K562 (cell line): Measurements from ENCODE around the gene CRADD. TPM values are rescaled to one million over a fixed set of nuclear protein-coding genes. Genes with fewer than 3 reads are reported as not detected.
A peak's percentile ranks its signal among the peaks of the same experiment; 100 is the strongest.

Experiments
- ATAC-seq: fragments of 200-7000 bp; cut with Tn5 transposase; 3 replicates; pipeline ENCODE4 v1.9.1; 2020; ENCODE audit warnings: moderate library complexity
- BruUV-seq: library from RNA; stranded (reverse); fragments of 400-500 nt; replicated peaks from 2 replicates; lab custom pipeline; 2021; lab: Mats Ljungman, UMichigan
- CTCF ChIA-PET: fragments of 300-600 bp; formaldehyde crosslinking; extraction: SDS; loops from one replicate; lab custom pipeline; 2021; ENCODE audit warnings: low intra/inter-chr PET ratio; lab: Yijun Ruan, JAX
- POLR2A ChIA-PET: fragments of 300-600, 350-650 bp; sonication (Branson Sonifier 250); formaldehyde crosslinking; extraction: SDS; loops from one replicate; lab custom pipeline; 2021; ENCODE audit warnings: antibody characterized with exemption, inconsistent platforms; lab: Yijun Ruan, JAX
- DNase-seq, 4 experiments: peaks; one replicate each; pipeline versions ENCODE4 v3.0.0 to v3.0.0-alpha.2; 2011 to 2018; ENCODE audit warnings: low spot score in 3 of 4, mixed read lengths in 3 of 4; ENCODE audit errors: extremely low read depth in 1 of 4
- FAIRE-seq: peaks from 2 replicates; lab custom pipeline; 2011; peaks lifted over from hg19 to GRCh38; lab: Jason Lieb, UNC
- H2AFZ ChIP-seq: 2 replicates; pipeline ENCODE4 v1.6.0; 2011; ENCODE audit warnings: low read depth, low read length, control low read depth, inconsistent platforms
- H3K27ac ChIP-seq: fragments of 200-600 bp; 3 replicates; pipeline ENCODE4 v1.8.0; 2011; ENCODE audit warnings: low read depth, mild to moderate bottlenecking, control low read depth, inconsistent platforms, low read length, moderate library complexity, mixed read lengths; ENCODE audit errors: extremely low read depth
- H3K27me3 ChIP-seq, 2 experiments: fragments of 300-600 bp in 1 of 2; 2 replicates in 1 of 2; 3 replicates in 1 of 2; pipeline versions ENCODE4 v1.6.0 to v1.8.0; 2011; ENCODE audit warnings: inconsistent platforms in 2 of 2, low read length in 2 of 2, mild to moderate bottlenecking in 1 of 2, mixed read lengths in 1 of 2, moderate library complexity in 1 of 2; ENCODE audit not compliant: control insufficient read depth in 2 of 2, insufficient read depth in 2 of 2
- H3K36me3 ChIP-seq: fragments of 300-600 bp; 3 replicates; pipeline ENCODE4 v1.8.0; 2011; ENCODE audit warnings: mild to moderate bottlenecking, low read length, inconsistent platforms; ENCODE audit not compliant: control insufficient read depth, insufficient read depth
- H3K4me1 ChIP-seq, 2 experiments: fragments of 200-600 bp in 1 of 2; replicated peaks in 1 of 2; 2 replicates in 1 of 2; 3 replicates in 1 of 2; pipeline versions ENCODE4 v1.5.1 to v1.8.0; 2011; ENCODE audit warnings: inconsistent platforms in 2 of 2, low read length in 2 of 2, mild to moderate bottlenecking in 1 of 2, mixed read lengths in 1 of 2, moderate library complexity in 1 of 2; ENCODE audit not compliant: control insufficient read depth in 2 of 2, insufficient read depth in 2 of 2
- H3K4me2 ChIP-seq: 2 replicates; pipeline ENCODE4 v1.6.1; 2011; ENCODE audit warnings: low read length, control low read depth, inconsistent platforms, mixed read lengths; ENCODE audit not compliant: insufficient read depth
- H3K4me3 ChIP-seq: fragments of 200-600 bp; sonication (generic), shearing (Covaris generic); 2 replicates; pipeline ENCODE4 v1.5.1; 2016; ENCODE audit warnings: control low read depth, inconsistent platforms
- H3K79me2 ChIP-seq: fragments of 200-600 bp; 3 replicates; pipeline ENCODE4 v1.8.0; 2011; ENCODE audit warnings: low read length, inconsistent platforms; ENCODE audit not compliant: control insufficient read depth, insufficient read depth
- H3K9ac ChIP-seq, 2 experiments: 2 replicates each; pipeline versions ENCODE4 v1.6.0 to v1.6.1; 2011; ENCODE audit warnings: low read depth in 2 of 2, low read length in 2 of 2, control low read depth in 1 of 2, inconsistent platforms in 1 of 2, mild to moderate bottlenecking in 1 of 2, mixed read lengths in 1 of 2; ENCODE audit not compliant: insufficient read depth in 1 of 2
- H3K9me1 ChIP-seq: one replicate; pipeline ENCODE4 v1.6.0; 2011; ENCODE audit warnings: inconsistent platforms, mild to moderate bottlenecking, low read length, moderate library complexity; ENCODE audit not compliant: control insufficient read depth, insufficient read depth
- H3K9me3 ChIP-seq: replicated peaks from 2 replicates; pipeline ENCODE4 v1.5.1; 2011; ENCODE audit warnings: low read depth, low read length, inconsistent platforms; ENCODE audit not compliant: control insufficient read depth, insufficient read depth
- H4K20me1 ChIP-seq: replicated peaks from 2 replicates; pipeline ENCODE4 v1.6.1; 2011; ENCODE audit warnings: low read length, inconsistent platforms, mixed read lengths; ENCODE audit not compliant: control insufficient read depth, insufficient read depth
- CBFA2T2 ChIP-seq: fragments of 450-650 bp; conservative IDR thresholded peaks from 2 replicates; pipeline ENCODE4 v1.6.1; 2017; ENCODE audit warnings: mild to moderate bottlenecking
- CBX3 ChIP-seq, 2 experiments: IDR thresholded peaks; 1 replicate in 1 of 2; 2 replicates in 1 of 2; pipeline ENCODE4 v1.6.1; 2012; ENCODE audit warnings: inconsistent platforms in 2 of 2, low read length in 2 of 2, borderline replicate concordance in 1 of 2, control low read depth in 1 of 2
- CREM ChIP-seq: IDR thresholded peaks from 2 replicates; pipeline ENCODE4 v1.6.1; 2014; ENCODE audit warnings: antibody characterized with exemption, low read depth
- E2F3 ChIP-seq: fragments of 250-450 bp; sonication (Bioruptor Pico); IDR thresholded peaks from 2 replicates; pipeline ENCODE4 v1.4.0; 2020; ENCODE audit warnings: mild to moderate bottlenecking
- KLF16 ChIP-seq: IDR thresholded peaks from 2 replicates; pipeline ENCODE4 v1.6.1; 2016; ENCODE audit warnings: antibody characterized with exemption
- MEIS2 ChIP-seq: fragments of 450-650 bp; IDR thresholded peaks from 2 replicates; pipeline ENCODE4 v1.6.1; 2014; ENCODE audit warnings: mild to moderate bottlenecking; ENCODE audit not compliant: partially characterized antibody
- MTA3 ChIP-seq: fragments of 450-650 bp; formaldehyde crosslinking; IDR thresholded peaks from 2 replicates; pipeline ENCODE4 v1.6.1; 2017; ENCODE audit warnings: mild to moderate bottlenecking, borderline replicate concordance
- NR2F6 ChIP-seq: fragments of 450-650 bp; formaldehyde crosslinking; IDR thresholded peaks from 2 replicates; pipeline ENCODE4 v1.4.0; 2020; ENCODE audit warnings: mild to moderate bottlenecking
- SMARCA5 ChIP-seq: fragments of 450-650 bp; IDR thresholded peaks from 2 replicates; pipeline ENCODE4 v1.6.1; 2016
- TRIM24 ChIP-seq, 2 experiments: fragments of 450-650 bp; IDR thresholded peaks; 2 replicates each; pipeline ENCODE4 v1.6.1; 2016
- TRIM28 ChIP-seq: fragments of 450-650 bp; IDR thresholded peaks from 2 replicates; pipeline ENCODE4 v1.6.1; 2017
- XRCC3 ChIP-seq: fragments of 450-650 bp; IDR thresholded peaks from 2 replicates; pipeline ENCODE4 v1.6.1; 2017; ENCODE audit warnings: mild to moderate bottlenecking, moderate library complexity
- YBX1 ChIP-seq: fragments of 450-650 bp; IDR thresholded peaks from 2 replicates; pipeline ENCODE4 v1.7.1; 2016; ENCODE audit warnings: mild to moderate bottlenecking
- ZEB2 ChIP-seq: fragments of 450-650 bp; IDR thresholded peaks from 2 replicates; pipeline ENCODE4 v1.6.1; 2016
- ZFP36 ChIP-seq: fragments of 150-350 bp; IDR thresholded peaks from 2 replicates; pipeline ENCODE4 v1.6.1; 2018; ENCODE audit warnings: low read length, low read depth; ENCODE audit not compliant: partially characterized antibody
- ZNF146 ChIP-seq: IDR thresholded peaks from one replicate; pipeline ENCODE4 v1.6.1; 2018; ENCODE audit warnings: missing compliant biosample characterization; ENCODE audit not compliant: unreplicated experiment
- ZNF589 ChIP-seq: fragments of 200-800 bp; sonication (Bioruptor generic); IDR thresholded peaks from 2 replicates; pipeline ENCODE4 v1.6.1; 2016; ENCODE audit warnings: low read depth, missing genetic modification characterization, missing compliant biosample characterization
- ZNF75A ChIP-seq: fragments of 450-650 bp; formaldehyde crosslinking; IDR thresholded peaks from 2 replicates; pipeline ENCODE4 v1.4.0; 2020; ENCODE audit warnings: mild to moderate bottlenecking
- WGBS: fragments of 100-300 bp; shearing (Covaris generic); methylation state at CpG from one replicate; pipeline ENCODE4 v1.1.6; 2016; ENCODE audit warnings: low coverage, mixed read lengths; ENCODE audit not compliant: insufficient coverage; ENCODE audit errors: missing lambda C conversion rate; 5-methylcytosine and 5-hydroxymethylcytosine counted together
- in situ Hi-C: fragments of 300-500 bp; cut with MboI; formaldehyde crosslinking; loops from 4 replicates; pipeline ENCODE4 v1.15.0; 2018; ENCODE audit warnings: inconsistent platforms, mixed read lengths
- intact Hi-C: fragments of 100-400 bp; cut with micrococcal nuclease; formaldehyde crosslinking; loops from 2 replicates; pipeline ENCODE4 v1.14.2; 2022
- polyA plus RNA-seq, 8 experiments: library from polyadenylated mRNA; depleted of rRNA in 4 of 8; stranded (reverse) in 5 of 8; unstranded in 3 of 8; fragments of >200 nt; fragmentation: Nextera tagmentation in 2 of 8; fragmentation: Illumina TruSeq in 1 of 8; extraction: Ambion mirVana in 2 of 8; extraction: Trizol in 1 of 8; gene quantifications; 2 replicates each; pipeline versions ENCODE4 v1.2.1 to v1.2.3, GENCODE V29; 2011 to 2014; ENCODE audit warnings: inconsistent platforms in 1 of 8, missing spikeins in 1 of 8
- total RNA-seq, 7 experiments: library from RNA; depleted of rRNA in 6 of 7; stranded (reverse); fragments of >200 nt in 6 of 7; fragmentation: Illumina TruSeq in 2 of 7; extraction: Trizol in 2 of 7; gene quantifications; 2 replicates each; pipeline versions ENCODE4 v1.2.1 to v1.2.3, GENCODE V29; 2011 to 2021; ENCODE audit warnings: low replicate concordance in 1 of 7
- TF ChIP-seq, protein P1 (sequence below): fragments of 450-650 bp; IDR thresholded peaks from 2 replicates; pipeline ENCODE4 v1.6.1; 2018; ENCODE audit warnings: mild to moderate bottlenecking, low read depth; ENCODE audit not compliant: partially characterized antibody
- TF ChIP-seq, protein P2 (sequence below): sonication (generic); formaldehyde crosslinking; IDR thresholded peaks from 2 replicates; pipeline ENCODE4 v1.8.1; 2023; ENCODE audit warnings: mild to moderate bottlenecking, missing genetic modification reagents

CRADD gene
- total and polyA plus RNA-seq, 9 of the 15 experiments (the other 6 are each of a cell fraction or from before 2014, with no cell fraction given), result 20.5 to 41.1 (median 25.9) TPM

DNA sequence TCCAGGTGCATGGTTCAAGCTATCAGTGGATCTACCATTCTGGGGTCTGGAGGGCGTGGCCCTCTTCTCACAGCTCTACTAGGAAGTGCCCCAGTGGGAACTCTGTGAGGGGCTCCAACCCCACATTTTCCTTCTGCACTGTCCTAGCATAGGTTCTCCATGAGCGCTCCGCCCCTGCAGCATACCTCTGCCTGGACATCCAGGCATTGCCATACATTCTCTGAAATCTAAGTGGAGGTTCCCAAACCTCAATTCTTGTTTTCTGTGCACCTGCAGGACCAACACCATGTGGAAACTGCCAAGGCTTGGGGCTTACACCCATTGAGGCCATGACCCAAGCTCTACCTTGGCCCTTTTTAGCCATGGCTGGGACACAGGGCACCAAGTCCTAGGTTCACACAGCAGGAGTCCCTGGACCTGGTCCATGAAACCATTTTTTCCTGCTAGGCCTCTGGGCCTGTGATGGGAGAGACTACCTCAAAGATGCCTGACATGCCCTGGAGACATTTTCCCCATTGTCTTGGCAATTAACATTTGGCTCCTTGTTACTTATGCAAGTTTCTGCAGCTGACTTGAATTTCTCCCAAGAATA, 76.8 kb downstream of the CRADD start:
- H3K4me2 ChIP-seq, result no peak overlapping the region
- ChIA-PET POLR2A (interaction anchor here (1.0 kb wide), 1 partner anchor 8 kb away, joined by 3 read pairs; no protein-coding TSS in a partner anchor), CTCF (no interaction called here)
- H2AFZ ChIP-seq, result no peak overlapping the region
- H3K9ac ChIP-seq, result no peak overlapping the region
- peaks cover 15% of the 10 kb centered on the region for H3K9me3 ChIP-seq
- FAIRE-seq (no peak), DNase-seq (no peak), ATAC-seq (no peak)
- H3K9me1 ChIP-seq, result no peaks in the 10 kb centered on the region
- no peaks in the 10 kb centered on the region for H4K20me1 ChIP-seq
- H3K36me3 ChIP-seq, result no peaks in the 10 kb centered on the region
- H3K27ac ChIP-seq, result no peak overlapping the region
- no peak overlapping the region for H3K4me3 ChIP-seq
- BruUV-seq, result no TSS peak
- H3K4me1 ChIP-seq, result peaks cover 6 to 38% of the 10 kb centered on the region in 2 experiments
- WGBS, result 94% methylated on average over 3 of the region's 3 CpGs
- peaks cover 5% of the 10 kb centered on the region; the same call in 2 of the 3 replicates for H3K79me2 ChIP-seq
- intact Hi-C loops (no loop called here), in situ Hi-C loops (no loop called here)
- no peaks in the 10 kb centered on the region for H3K27me3 ChIP-seq
- TF ChIP-seq, protein P1, sequence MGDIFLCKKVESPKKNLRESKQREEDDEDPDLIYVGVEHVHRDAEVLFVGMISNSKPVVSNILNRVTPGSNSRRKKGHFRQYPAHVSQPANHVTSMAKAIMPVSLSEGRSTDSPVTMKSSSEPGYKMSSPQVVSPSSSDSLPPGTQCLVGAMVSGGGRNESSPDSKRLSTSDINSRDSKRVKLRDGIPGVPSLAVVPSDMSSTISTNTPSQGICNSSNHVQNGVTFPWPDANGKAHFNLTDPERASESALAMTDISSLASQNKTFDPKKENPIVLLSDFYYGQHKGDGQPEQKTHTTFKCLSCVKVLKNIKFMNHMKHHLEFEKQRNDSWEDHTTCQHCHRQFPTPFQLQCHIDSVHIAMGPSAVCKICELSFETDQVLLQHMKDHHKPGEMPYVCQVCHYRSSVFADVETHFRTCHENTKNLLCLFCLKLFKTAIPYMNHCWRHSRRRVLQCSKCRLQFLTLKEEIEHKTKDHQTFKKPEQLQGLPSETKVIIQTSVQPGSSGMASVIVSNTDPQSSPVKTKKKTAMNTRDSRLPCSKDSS, result peak; percentile 78
- no peak for TF ChIP-seq KLF16
- TF ChIP-seq YBX1, result no peak
- peak in 1 of 2 experiments; percentile 57; a peak in 1 of 4 replicates for TF ChIP-seq TRIM24 (IDR thresholded peaks at IDR 0.05)
- TF ChIP-seq ZFP36, result peak; percentile 61
- peak; percentile 91 for TF ChIP-seq TRIM28
- TF ChIP-seq CBFA2T2, result no peak
- TF ChIP-seq CREM, result no peak
- TF ChIP-seq MEIS2, result no peak
- TF ChIP-seq, protein P2, sequence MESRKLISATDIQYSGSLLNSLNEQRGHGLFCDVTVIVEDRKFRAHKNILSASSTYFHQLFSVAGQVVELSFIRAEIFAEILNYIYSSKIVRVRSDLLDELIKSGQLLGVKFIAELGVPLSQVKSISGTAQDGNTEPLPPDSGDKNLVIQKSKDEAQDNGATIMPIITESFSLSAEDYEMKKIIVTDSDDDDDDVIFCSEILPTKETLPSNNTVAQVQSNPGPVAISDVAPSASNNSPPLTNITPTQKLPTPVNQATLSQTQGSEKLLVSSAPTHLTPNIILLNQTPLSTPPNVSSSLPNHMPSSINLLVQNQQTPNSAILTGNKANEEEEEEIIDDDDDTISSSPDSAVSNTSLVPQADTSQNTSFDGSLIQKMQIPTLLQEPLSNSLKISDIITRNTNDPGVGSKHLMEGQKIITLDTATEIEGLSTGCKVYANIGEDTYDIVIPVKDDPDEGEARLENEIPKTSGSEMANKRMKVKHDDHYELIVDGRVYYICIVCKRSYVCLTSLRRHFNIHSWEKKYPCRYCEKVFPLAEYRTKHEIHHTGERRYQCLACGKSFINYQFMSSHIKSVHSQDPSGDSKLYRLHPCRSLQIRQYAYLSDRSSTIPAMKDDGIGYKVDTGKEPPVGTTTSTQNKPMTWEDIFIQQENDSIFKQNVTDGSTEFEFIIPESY (CRISPR knock-in tag), result no peak
- TF ChIP-seq ZNF589 (CRISPR knock-in tag), result no peak
- TF ChIP-seq ZNF146 (CRISPR knock-in tag), result no peak
- TF ChIP-seq SMARCA5, result no peak
- TF ChIP-seq ZEB2, result 0 out of 2 replicates have a peak, but pooled peaks have one; percentile 26
- TF ChIP-seq XRCC3, result 0 out of 2 replicates have a peak, but pooled peaks have one; percentile 62
- TF ChIP-seq MTA3, result peak; percentile 26; the same call in 1 of the 2 replicates
- TF ChIP-seq E2F3 (CRISPR knock-in tag), result no peak
- no peak for TF ChIP-seq NR2F6 (CRISPR knock-in tag)
- no peak for TF ChIP-seq ZNF75A (CRISPR knock-in tag)
- peak in 1 of 2 experiments; percentile 96; a peak in 2 of 3 replicates for TF ChIP-seq CBX3 (IDR thresholded peaks at IDR 0.05; ENCODE audit: borderline replicate concordance in 1 of 2, low read length in 2 of 2)
